ENCODE results near the gene TCF19.

TCF19 gene

GRCh38 chr6:31205638-31206037, 47.2 kb downstream of the TCF19 start:
- DNase-seq (ENCODE audit: low read depth in 2 of 2): no peak

- DNase-seq (ENCODE audit: low read depth in 2 of 2): no peak
These were observed 50.1 kb downstream of the TCF19 start for GRCh38 chr6:31208506-31208905.

DNA sequence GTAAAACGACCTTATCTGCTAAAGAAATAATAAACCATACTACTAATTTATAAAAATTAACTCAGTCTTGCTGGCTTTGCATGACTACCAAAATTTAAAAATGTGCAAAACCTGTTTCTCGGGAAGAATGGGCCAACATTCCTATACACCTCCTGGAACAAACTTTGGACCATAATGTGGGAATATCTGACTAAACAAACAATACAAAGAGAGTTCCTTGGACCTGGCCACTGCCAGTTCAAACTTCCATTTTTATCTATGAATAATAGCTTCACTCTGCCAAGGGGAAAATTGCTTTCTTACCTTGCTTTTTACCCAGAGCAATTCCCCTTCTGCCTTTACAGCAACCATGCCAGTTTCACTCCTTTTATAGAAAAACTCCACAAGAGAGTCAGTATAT, 50.7 kb downstream of the TCF19 start:
- no peak for DNase-seq (ENCODE audit: low read depth in 2 of 2)

DNA sequence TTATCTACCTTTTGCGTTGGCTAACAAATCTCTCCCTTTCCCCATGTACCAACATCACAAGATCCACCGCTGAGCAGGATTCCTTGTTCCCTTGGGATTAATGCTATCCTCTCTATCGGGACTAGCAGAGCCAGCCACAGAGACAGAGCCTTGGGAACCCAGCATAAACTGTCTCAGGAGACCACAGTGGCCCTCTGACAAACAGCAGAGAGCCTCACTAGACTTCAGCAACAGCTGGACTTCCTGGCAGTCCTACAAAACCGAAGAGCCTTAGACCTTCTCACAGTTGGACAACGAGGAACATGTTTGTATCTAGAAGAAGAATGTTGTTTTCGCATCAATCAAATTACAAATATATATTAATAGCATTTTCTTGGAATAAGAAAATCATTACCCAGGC, 51.7 kb downstream of the TCF19 start:
- DNase-seq (ENCODE audit: low read depth in 2 of 2): no peak

DNA sequence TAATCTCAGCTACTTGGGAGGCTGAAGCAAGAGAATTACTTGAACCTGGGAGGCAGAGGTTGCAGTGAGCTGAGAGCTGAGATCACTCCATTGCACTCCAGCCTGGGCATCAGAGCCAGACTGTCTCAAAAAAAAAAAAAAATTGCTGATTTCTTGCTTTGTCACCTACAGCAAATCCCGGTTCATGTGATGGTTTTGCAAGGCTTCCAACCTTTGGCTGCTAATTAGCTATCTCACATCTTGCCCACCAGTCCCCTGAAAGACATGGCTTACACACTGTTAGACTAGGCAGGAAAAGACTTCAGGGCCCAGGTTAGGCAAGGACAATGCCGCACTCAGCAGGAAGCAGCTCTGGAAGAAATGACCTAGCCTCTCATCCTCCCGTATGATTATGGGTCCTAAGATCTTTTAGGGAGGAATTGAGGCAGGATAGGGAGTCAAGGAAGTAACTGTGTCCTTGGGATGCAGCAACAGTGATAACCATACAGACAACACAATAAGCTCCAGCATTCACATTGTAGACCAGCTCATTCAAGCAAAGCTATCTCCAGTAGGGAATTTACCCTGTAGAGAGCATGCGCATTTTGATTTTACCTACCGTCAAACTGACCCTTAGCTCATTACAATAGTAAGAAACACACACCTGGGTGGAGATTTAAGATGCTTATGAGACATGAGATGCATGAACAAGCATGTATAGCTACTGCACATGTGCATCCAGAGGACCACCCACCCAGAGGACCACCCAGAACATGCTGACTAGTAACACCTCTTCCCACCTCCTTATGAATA, 52.5 kb downstream of the TCF19 start:
- no peak for DNase-seq (ENCODE audit: low read depth in 2 of 2)
